HG03039 (cell line): ENCODE results near the gene MFAP4.
"Not testable (repeated sequence)": the region's sequence is repeated elsewhere in the genome, so short reads cannot be mapped to it uniquely, and the experiment has no call there.

Experiments
- ATAC-seq: cut with Tn5 transposase; IDR thresholded peaks from one replicate; pipeline ENCODE4 v1.9.1; 2021; ENCODE audit warnings: mild to moderate bottlenecking, moderate library complexity; ENCODE audit not compliant: unreplicated experiment

The MFAP4 gene

DNA sequence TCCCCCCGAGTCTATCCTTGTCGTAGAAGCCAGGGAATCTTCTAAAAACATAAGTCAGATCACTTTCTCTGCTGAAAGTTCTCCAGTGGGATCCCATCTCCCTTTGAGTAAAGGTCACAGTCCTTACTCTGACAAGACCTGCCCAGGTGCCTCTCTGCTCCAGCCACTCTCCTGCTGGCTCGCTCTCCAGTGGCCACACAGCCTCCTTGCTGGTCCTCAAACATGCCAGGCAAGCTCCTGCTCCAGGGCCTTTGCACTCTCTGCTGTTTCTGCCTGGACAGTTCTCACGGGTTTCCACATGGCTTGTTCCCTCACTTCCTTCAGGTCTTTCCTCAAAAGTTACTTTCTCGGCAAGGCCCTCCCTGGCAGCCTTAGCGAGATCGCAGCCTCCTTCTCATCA is 27.8 kb downstream of the MFAP4 start:
- ATAC-seq: no peak

DNA sequence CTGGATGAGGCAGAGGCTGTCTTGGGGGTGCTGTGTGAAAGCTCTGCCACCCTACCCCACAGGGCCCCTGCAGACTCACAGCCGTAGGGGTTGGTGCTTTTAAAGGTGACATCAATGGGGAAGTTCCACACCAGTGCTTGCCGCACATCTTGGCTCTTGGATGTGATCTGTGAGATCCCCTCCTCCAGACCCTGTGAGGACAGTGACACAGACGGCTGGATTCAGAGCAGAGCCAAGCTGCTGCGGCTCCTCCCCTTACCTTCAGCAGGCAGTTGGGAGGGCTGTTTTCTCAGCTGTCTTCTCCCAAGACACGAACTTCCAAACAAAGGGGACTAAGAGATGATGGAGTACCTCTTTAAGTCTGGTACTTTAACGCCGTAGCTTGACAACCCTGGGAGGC is 29.2 kb downstream of the MFAP4 start:
- no peak for ATAC-seq

DNA sequence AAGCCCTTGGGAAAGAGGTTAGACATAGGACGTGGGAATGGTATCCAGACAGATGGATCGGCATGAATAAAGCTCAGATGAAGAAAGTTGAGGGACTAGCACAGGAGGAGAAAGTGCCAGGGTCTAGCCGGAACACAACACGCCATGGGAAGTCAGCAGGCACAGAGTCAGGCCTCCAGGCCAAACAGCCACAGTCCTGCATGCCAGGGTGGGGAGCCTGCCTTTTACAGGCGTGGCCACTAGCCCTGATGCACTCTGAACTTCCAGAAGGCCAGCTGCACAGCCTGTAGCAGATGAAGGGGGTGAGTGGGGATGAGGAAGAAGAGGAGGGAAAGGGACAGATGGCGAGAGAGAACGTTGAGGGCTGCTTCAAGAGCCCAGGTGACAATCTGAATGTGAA is 29.6 kb downstream of the MFAP4 start:
- ATAC-seq: no peak

DNA sequence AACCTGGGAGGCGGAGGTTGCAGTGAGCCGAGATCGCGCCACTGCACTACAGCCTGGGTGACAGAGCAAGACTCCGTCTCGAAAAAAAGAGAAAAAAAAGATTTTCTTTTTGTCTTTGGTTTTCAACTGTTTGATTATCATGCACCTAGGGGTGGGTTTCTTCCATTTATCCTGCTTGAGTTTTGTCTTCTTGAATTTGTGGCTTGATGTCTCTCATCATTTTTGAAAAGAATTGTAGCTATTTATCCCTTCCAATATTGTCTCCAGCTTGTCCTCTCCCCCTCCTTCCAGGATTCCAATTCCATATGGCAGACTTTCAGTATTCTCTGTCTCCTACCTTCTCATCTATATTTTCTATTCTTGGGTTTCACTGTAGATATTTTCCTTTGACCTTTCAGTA is 32.2 kb downstream of the MFAP4 start:
- ATAC-seq: no peak

DNA sequence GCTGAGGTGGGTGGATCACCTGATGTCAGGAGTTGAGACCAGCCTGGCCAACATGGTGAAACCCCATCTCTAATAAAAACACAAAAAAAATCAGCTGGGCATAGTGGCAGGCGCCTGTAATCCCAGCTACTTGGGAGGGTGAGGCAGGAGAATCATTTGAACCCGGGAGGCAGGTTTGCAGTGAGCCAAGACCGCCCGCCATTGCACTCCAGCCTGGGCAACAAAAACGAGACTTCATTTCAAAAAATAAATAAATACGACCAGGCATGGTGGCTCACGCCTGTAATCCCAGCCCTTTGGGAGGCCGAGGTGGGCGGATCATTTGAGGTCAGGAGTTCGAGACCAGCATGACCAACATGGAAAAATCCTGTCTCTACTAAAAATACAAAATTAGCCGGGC is 33.6 kb downstream of the MFAP4 start:
- not testable (repeated sequence) for ATAC-seq

DNA sequence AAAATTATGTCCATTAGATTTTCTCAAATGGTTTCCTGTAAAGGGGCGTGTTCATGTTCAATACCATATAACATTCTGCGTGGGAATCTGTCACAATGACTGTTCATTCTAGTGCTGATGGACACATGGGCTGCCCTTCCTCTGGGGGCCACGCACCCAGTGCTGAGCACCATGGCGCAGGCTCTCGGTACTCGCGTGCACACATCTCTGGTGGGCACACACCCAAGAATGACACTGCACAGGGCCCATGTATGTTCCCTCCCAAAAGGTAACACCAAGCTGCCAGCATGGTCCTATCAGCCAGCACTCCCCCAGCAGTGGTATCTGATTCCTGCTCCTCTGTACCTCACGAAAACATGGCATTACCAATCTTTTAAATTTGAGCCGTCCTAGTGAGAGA is 38.2 kb downstream of the MFAP4 start:
- ATAC-seq: no peak

DNA sequence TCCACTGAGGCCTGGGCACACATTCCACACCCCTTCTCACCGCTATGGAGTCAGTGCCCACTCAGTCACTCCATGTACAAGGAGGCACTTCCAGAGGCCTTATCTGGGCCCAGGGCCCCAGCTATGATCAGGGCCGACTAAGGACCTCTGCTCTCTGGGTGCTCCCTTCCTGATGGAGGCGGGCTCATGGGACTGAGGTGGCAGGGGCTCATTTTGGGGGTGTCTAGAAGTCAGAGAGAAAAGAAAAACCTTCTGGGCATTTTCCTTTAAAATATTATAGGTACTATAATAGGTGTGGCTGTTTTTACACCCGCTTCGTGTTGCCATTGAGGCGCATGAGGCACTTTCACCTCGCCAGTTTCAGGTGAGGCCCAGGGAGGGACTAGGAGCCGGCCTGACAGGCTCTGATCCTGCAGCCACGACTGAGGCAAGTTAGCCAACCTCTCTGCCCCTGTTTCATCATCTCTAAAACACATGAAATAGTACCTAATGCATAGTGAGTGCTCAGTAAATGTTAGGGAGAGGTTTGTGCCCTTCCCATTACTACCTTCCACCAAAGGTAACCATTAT is 38.8 kb downstream of the MFAP4 start:
- ATAC-seq: no peak

DNA sequence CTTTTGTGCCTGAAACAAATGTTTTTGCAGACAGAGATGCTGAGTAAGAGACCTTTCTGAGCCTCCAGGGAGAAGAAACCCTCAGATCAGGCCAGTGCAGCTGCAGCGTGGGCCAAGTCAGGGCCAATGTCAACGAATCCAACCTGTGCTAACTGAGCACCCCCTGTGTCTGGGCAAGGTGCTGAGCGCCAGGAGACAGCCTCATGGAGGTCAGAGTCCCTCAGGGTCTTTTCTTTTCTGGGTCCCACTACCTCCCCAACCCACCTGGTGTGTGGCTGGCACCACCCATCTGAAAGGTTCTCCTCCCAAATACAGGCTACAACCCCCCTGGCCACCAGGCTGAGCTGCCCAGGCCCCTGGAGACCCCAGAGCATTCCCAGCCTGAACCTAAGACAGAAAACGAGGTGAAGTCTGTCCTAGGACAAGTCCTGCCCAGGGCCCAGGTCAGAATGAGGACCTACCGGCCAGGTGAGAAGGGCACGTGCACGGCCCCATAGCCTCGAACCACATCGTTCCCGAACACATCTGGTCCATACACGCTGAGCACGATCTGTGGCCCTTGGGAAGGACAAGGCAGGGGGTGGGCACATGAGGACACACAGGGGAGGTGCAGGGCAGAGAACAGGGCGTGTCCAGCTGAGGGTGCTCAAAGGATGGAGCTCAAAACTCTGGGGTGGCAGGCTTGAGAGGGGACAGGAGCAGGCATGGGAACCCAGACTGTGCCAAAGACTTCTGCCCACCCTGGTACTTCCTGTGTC is 39.5 kb downstream of the MFAP4 start:
- no peak for ATAC-seq

DNA sequence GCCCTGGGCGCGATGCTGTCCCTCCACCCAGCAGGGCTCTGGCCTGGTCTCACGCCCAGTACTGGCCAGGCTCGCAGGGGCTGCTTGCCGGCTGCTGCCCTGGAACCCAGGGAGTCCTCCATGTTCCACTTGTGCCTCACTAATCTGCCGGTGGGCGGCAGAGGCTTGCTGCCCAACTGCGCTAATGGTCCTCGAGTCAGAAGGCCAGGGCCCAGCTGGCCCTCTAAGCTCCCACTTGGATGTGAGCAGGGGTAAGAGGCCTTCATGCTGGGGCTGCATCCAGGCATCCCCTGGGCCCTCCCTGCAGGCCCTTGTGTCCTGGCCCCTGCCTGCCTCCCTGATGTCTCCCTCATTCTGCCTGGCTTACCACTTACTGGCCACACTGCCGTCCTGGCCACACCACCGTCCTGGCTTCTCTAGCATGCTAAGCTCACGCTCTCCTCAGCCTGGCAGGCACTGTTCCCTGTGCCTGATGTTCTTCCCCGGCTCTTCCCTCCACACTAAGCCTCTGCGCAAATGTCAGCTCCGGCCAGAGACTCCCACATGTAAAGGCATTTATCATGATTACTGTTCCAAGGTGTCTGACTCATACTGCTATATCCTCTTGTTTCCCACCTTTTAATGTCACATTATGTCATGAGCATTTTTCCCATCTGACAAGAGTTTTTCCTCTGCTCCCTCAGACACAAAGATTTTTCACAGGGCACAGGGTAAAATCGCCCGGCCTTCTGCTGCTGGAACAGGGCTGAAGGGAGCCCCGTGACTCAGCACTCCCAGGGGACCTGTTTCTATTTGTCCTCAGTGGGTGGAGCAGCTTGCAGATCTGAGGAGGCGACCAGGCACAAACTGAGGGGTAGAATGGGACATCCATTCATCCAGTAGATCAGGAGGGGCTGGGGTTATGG is 40.4 kb downstream of the MFAP4 start:
- ATAC-seq: no peak

DNA sequence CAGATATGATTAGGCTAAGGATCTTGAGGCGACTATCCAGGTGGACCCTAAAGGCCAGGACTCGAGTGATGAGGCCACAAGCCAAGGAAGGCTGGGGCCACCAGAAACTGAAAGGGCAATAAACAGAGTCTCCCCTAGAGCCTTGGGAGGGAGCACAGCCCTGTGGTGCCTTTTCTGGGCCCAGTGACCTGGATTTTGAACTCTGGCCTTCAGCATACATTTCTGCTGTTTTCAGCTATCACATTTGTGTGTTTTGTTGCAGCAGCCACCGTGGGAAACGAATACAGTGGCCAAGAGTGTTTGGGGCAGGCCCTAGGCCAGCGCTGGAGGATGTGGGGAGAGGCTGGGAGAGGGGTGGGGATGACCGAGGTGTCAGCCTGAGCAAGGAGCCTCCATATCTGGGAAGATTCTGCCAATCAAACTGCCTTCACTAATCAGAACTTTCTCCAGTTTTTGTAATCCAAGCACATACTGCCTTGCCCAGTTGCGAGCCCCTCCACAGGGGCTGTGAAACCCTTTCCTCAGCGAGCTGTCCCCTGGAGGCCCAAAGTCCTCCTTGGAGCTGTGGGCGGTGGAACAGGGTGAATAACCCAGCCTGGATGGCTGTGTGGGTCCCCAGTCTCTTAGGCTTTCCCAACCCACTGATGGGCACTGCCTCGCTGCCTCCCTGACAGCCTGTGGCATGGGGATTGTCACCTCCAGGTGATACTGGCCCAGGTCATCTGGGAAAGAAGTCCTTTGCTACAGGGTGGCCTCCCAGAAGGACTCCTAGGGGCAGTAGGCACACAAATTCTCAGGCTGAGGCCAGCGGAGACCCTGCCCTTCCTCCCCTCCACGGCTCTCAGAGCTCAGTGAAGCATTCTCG is 41.3 kb downstream of the MFAP4 start:
- ATAC-seq: no peak

DNA sequence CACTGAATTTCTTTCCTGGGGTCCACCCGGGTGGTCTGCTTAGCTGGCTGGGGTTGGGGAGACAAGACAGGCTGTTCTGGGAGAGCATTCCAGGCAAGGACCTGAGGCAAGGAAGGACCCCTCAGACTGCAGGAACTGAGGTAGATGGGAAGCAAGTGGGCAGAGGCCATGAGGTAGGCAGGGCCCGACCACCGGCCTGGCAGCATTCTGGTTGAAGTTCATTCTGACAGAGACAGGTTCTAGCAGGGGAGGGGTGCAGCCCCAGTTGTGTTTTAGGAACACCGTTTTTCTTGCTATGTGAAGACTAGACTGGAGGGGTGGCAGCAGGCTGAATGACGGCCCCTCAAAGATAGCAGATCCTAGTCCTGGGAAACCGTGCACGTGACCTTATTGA is 41.9 kb downstream of the MFAP4 start:
- ATAC-seq: no peak

DNA sequence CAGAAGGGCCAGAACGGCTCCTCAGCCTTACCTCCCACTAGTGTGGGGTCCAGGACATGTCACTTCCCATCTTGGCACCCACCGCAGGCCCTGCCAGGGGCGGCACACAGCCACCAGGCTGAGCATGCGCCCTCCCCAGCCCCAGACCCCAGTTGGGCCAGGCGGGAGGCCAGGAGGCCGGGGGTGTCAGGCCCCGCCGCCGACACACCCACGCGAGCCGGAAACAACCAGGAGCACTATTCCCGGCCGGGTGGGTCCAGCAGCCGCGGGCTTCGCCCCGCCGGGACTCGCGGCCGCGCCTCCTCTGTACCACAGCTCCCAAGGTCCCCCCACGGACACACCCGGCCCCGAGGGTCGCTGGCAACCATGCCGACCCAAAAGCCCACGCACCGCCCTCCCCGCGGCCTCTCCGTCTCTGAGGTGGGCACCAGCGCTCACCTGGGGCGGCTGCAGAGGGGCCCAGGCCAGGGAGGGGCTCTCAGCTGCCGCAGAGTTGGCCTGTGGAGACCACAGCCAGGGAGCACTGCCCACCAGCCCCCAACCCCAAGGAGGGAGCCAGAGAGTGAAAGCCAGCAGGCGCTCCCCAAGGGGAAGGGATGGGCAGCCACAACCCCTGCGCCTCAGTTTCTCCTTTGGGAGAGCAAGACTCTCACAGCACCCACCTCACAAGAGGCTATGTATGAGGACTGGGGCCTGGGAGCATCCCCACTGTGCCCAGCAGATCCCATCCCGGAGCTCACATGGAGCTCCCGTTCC is 42.5 kb downstream of the MFAP4 start:
- ATAC-seq: no peak

DNA sequence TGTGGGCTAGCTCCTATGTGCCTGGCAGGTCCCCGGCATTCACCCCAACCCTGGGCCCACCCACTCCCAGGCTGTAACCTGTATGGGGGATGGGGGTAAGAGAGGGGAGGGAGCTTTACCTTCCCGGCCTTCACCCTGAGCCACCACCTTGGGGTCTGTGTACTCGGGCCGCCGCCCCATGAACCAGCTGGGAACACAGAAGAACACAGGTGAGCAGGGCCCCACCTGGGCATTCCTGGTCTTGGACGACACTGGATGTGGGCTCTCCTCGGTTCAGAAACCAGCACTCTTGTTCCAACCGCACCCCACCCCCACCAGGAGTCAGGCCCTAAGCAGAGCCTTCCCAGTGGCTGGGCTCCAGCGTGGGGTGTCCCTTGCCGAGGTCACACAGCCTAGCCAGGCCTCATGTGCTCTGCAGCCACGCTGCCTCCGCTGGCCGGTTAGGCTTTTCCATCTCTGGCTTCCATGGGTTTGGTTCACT is 43.3 kb downstream of the MFAP4 start:
- no peak for ATAC-seq

DNA sequence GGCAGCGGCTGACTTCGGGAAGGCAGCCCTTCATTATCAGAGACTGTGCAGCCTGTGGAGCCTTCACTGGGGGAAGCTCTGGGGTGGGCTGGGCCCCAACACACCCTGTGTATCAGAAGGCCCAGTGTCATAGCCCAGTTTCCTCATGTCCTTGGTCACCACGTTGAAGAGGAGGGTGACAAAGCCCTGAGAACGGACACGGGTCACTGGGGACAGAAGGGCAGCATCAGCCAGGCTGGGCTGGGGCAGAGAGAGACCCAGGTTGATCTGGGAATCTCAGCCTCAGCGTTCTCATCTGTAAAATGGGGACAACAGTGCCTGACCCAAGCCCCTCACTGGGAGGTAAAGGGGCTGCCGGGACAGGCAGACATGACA is 43.7 kb downstream of the MFAP4 start:
- ATAC-seq: no peak

DNA sequence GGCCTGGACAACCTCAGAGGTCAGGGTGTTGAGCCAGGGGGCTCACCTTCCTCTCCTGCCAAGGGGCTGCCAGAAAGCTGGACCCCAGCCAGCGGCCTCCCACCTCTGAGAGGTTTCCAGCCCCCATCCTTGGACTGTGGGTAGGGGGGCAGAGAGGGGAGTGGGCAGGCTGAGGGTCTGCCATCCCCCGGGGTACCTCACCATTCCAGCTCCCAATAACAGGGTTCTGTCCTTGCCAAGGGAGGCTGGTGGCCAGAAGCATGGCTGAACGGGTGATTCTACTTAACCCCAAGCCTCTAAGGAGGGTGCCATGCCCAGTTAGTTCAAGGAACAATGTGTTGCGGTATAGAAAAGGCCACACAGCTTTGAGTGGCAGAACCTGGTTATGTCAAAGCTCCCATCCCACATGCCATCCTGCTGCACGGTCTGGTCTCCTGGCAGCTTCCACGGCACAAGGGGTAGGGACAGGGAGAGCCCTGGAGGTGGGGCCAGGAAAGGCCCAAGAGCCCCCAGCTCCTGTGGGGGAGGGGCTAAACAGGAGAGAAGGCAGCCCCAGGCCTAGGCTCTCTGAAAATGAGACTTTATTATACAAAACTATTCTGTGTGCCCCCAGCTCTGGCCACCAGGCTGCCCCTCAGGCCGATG is 44.3 kb downstream of the MFAP4 start:
- ATAC-seq: no peak

DNA sequence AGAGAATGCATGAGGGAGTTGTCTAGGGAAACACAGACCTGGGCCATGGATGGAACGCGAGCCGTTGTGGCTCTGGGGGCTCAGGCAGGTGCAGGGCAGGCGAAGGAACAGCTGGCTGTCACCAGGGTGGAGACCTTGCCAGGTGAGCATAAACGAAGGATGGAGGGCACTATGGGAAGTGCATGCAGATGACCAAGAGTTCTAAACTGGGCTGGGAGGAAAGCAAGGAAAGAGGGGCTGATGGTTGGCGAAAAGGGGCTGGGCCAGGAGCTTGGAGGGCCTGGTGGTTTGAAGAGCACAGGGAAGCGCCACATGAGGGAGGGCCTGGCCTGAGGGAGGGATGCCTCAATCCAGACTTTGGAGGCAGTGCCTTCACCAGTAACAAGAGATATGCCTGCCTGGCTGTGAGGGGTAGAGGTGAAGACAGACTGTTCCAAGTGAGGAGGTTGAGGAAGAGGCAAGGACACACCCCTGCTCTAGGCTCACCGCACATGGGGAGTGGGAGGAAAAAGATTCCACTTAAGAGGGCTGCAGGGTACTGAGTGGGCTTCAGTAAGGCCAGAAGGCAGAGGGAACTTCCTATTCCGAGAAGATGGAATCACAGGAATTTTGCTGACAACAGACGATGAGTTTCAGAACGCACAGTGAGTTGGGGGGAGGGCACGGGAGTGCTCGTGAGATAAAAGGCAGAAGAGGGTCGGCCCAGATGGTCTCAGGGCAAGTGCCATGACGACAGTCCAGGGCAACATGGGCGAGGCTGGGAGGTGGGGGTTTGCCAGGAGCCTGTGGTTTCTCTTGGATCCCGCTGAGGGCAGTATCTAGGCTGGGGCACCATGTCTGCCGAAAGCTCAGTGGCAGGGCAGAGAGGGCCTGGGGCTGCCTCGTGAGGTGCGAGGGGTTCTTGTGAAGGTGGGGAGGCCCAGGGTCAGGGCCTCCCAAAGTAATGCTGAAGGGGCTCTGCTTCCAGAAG is 45.1 kb downstream of the MFAP4 start:
- no peak for ATAC-seq

DNA sequence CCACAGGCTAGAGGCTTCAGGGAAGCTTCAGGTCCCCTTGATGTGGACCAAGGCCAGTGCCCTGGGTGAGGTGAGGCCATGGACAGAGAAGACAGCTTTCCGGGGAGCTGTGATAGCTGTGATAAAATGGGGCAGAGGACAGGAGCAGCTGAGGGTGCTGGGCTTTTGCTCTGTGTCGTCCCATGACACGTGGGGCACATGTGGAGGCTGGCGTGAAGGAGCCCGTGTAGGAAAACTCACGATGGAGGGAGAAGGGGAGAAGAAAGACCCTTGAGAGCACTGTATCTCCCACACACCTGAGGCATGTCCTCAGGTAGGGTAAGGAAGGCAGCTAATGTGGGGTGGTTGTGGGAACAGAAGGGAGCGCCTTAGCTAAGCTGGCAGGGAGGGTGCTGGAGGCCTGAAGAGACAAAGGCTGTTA is 45.8 kb downstream of the MFAP4 start:
- ATAC-seq: no peak

DNA sequence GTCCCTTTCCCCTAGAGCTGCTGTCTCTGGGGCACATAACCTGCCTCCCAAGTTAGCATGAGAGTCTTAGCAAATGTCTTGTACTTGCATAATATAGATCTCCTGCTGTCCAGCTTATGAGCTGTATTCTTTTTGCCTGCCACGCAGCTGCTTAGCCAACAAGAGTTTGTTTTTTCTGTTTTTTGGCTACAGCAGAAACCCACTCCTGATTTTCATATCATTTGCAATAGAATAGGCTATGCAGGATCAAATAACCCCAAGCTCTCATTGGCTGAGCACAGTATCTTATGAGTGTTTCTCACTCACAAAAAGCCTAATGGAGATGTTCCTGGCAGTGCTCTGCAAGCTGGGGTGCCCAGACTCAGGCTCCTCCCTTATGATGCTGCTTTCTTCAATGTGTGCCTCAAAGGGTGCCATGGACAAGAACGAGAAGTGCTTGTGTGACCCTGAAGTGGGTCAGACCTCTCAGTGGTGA is 47.6 kb downstream of the MFAP4 start:
- no peak for ATAC-seq
